CD8-positive, alpha-beta memory T cell (primary cell): ENCODE measurements around the gene ZNF358. TPM values are rescaled to one million over a fixed set of nuclear protein-coding genes. Genes with fewer than 3 reads are reported as not detected.

Source experiments
- CTCF ChIA-PET: fragments of 350-600 bp; sonication (Branson Sonifier 250); formaldehyde crosslinking; loops from one replicate; lab custom pipeline; 2021; ENCODE audit warnings: antibody characterized with exemption; lab: Charles Lee
- POLR2A ChIA-PET: fragments of 350-600 bp; sonication (Branson Sonifier 250); formaldehyde crosslinking; loops from one replicate; lab custom pipeline; 2021; ENCODE audit warnings: antibody characterized with exemption; lab: Charles Lee
- DNase-seq, 5 donors: peaks; one replicate each; pipeline versions ENCODE4 v3.0.0 to v3.0.0-alpha.2; 2020 to 2022; ENCODE audit warnings: mixed read lengths in 1 of 5
- H3K27ac ChIP-seq: one replicate; pipeline ENCODE4 v1.7.0; 2013; ENCODE audit warnings: low read depth, mild to moderate bottlenecking, low read length, moderate library complexity
- H3K27me3 ChIP-seq: 2 replicates; pipeline ENCODE4 v1.7.0; 2013; ENCODE audit warnings: low read length, mild to moderate bottlenecking; ENCODE audit not compliant: insufficient read depth, poor library complexity, severe bottlenecking
- H3K36me3 ChIP-seq: 2 replicates; pipeline ENCODE4 v1.7.0; 2013; ENCODE audit warnings: mild to moderate bottlenecking, low read length, moderate library complexity; ENCODE audit not compliant: insufficient read depth
- H3K4me1 ChIP-seq: 2 replicates; pipeline ENCODE4 v1.7.0; 2013; ENCODE audit warnings: mild to moderate bottlenecking, low read length, moderate library complexity; ENCODE audit not compliant: insufficient read depth
- H3K4me3 ChIP-seq: 2 replicates; pipeline ENCODE4 v1.7.0; 2013; ENCODE audit warnings: mild to moderate bottlenecking, low read length
- H3K9me3 ChIP-seq: 2 replicates; pipeline ENCODE4 v1.7.0; 2013; ENCODE audit warnings: mild to moderate bottlenecking, low read length
- H3K27ac Mint-ChIP-seq, 8 donors: one replicate each; pipeline ENCODE4 v1.8.0; 2020 to 2021; ENCODE audit warnings: mixed read lengths in 8 of 8, mild to moderate bottlenecking in 6 of 8, inconsistent platforms in 3 of 8, moderate library complexity in 3 of 8
- H3K27me3 Mint-ChIP-seq, 2 donors: one replicate each; pipeline ENCODE4 v1.8.0; 2020 to 2021; ENCODE audit warnings: mixed read lengths in 2 of 2, mild to moderate bottlenecking in 1 of 2, moderate library complexity in 1 of 2
- H3K36me3 Mint-ChIP-seq, 3 donors: one replicate each; pipeline ENCODE4 v1.8.0; 2020 to 2021; ENCODE audit warnings: mixed read lengths in 3 of 3, inconsistent platforms in 1 of 3, mild to moderate bottlenecking in 1 of 3
- H3K4me1 Mint-ChIP-seq, 3 donors: one replicate each; pipeline ENCODE4 v1.8.0; 2020 to 2021; ENCODE audit warnings: mixed read lengths in 3 of 3, inconsistent platforms in 1 of 3, mild to moderate bottlenecking in 1 of 3
- H3K4me3 Mint-ChIP-seq, 7 donors: one replicate each; pipeline ENCODE4 v1.8.0; 2020 to 2021; ENCODE audit warnings: mixed read lengths in 7 of 7, mild to moderate bottlenecking in 6 of 7, moderate library complexity in 4 of 7, inconsistent platforms in 2 of 7
- H3K9me3 Mint-ChIP-seq, 5 donors: one replicate each; pipeline ENCODE4 v1.8.0; 2020 to 2022; ENCODE audit warnings: mixed read lengths in 5 of 5, mild to moderate bottlenecking in 3 of 5, moderate library complexity in 2 of 5, inconsistent platforms in 1 of 5
- polyA plus RNA-seq: library from polyadenylated mRNA; unstranded; fragments of 300-500 nt; fragmentation: Illumina TruSeq; gene quantifications from one replicate; pipeline ENCODE4 v1.2.3, GENCODE V29; 2021
- total RNA-seq, 2 experiments: library from RNA; stranded (reverse); gene quantifications; one replicate each; pipeline ENCODE4 v1.2.3, GENCODE V29; 2021

Gene ZNF358
- total and polyA plus RNA-seq, 3 experiments from 2014 or later, result 2.5 to 8.9 (median 7.6) TPM

- H3K4me3 Mint-ChIP-seq, result peak overlapping the region in 3 of 7 donors; percentile 28 to 64 (median 44)
- POLR2A ChIA-PET, result interaction anchor here (0.5 kb wide), 1 partner anchor 18 kb away, joined by 9 read pairs; no protein-coding TSS in a partner anchor
- Histone ChIP-seq H3K9me3 (no peaks in the 10 kb centered on the region), H3K27me3 (no peaks in the 10 kb centered on the region), H3K4me3 (no peak overlapping the region), H3K36me3 (no peaks in the 10 kb centered on the region), H3K27ac (no peak overlapping the region), H3K4me1 (peaks cover 17% of the 10 kb centered on the region)
- peaks cover 12 to 17% (median 14%) of the 10 kb centered on the region in 3 donors for H3K4me1 Mint-ChIP-seq
- no peak for DNase-seq
- no peaks in the 10 kb centered on the region for H3K9me3 Mint-ChIP-seq
- peaks cover 0 to 27% (median 0%) of the 10 kb centered on the region in 3 donors for H3K36me3 Mint-ChIP-seq
- H3K27ac Mint-ChIP-seq, result peak overlapping the region in 1 of 8 donors; percentile 88
- CTCF ChIA-PET, result interaction anchor here (4.5 kb wide), 1 partner anchor 9 kb away, joined by 35 read pairs; the partner anchor contains the start of gene PNPLA6
- H3K27me3 Mint-ChIP-seq, result peaks cover 0 to 2% of the 10 kb centered on the region in 2 donors
Observed at GRCh38 chr19:7524523-7524922, 8.6 kb downstream of the ZNF358 start.

- peaks cover 12 to 17% (median 14%) of the 10 kb centered on the region in 3 donors for H3K4me1 Mint-ChIP-seq
- H3K4me3 Mint-ChIP-seq, result no peak overlapping the region
- Histone ChIP-seq H3K4me1 (peaks cover 17% of the 10 kb centered on the region), H3K27me3 (no peaks in the 10 kb centered on the region), H3K9me3 (no peaks in the 10 kb centered on the region), H3K27ac (no peak overlapping the region), H3K36me3 (no peaks in the 10 kb centered on the region), H3K4me3 (no peak overlapping the region)
- peaks cover 0 to 2% of the 10 kb centered on the region in 2 donors for H3K27me3 Mint-ChIP-seq
- no peak for DNase-seq
- no peaks in the 10 kb centered on the region for H3K9me3 Mint-ChIP-seq
- peak overlapping the region in 1 of 8 donors; percentile 88 for H3K27ac Mint-ChIP-seq
- ChIA-PET POLR2A (interaction anchor here (0.5 kb wide), 2 partner anchors 19 to 387 kb away, joined by 4 to 9 read pairs; no protein-coding TSS in a partner anchor), CTCF (no interaction called here)
- H3K36me3 Mint-ChIP-seq, result peaks cover 0 to 30% (median 0%) of the 10 kb centered on the region in 3 donors
Observed at GRCh38 chr19:7524992-7525739, 9.3 kb downstream of the ZNF358 start.

DNA sequence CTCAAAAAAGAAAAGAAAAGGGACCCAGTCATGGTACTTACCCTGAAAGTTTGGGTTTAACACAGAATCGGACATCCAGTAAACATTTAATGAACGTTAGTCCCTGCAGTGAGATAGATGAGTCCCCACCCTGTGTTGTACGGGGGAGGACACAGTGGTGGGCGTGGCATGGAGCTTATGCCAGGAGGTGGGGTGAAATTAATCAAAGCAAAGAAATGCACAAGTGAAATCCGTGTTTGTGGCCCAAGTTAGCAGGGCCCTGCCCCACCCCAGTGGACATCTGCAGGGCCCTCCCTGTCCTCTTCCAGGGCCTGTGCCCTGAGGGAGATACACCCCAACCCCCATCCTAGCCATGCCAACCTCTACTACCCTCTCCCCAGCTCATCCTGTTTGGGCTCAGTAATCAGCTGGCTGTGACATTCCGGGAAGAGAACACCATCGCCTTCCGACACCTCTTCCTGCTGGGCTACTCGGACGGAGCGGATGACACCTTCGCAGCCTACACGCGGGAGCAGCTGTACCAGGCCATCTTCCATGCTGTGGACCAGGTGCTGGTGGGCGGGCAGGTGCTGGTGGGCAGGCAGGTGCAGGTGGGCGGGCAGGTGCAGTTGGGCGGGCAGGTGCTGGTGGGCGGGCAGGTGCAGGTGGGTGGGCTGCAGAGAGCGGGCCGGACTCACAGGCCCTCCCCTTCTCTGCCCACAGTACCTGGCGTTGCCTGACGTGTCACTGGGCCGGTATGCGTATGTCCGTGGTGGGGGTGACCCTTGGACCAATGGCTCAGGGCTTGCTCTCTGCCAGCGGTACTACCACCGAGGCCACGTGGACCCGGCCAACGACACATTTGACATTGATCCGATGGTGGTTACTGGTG lies 10.4 kb downstream of the ZNF358 start:
- Mint-ChIP-seq H3K27ac (no peak overlapping the region), H3K36me3 (peaks cover 0 to 33% (median 1%) of the 10 kb centered on the region in 3 donors), H3K4me3 (peak overlapping the region in 2 of 7 donors; percentile 36 to 51), H3K4me1 (peaks cover 12 to 17% (median 14%) of the 10 kb centered on the region in 3 donors), H3K27me3 (peaks cover 0 to 2% of the 10 kb centered on the region in 2 donors), H3K9me3 (no peaks in the 10 kb centered on the region)
- peaks cover 17% of the 10 kb centered on the region for H3K4me1 ChIP-seq
- CTCF ChIA-PET, result no interaction called here
- H3K27ac ChIP-seq, result no peak overlapping the region
- H3K27me3 ChIP-seq, result no peaks in the 10 kb centered on the region
- H3K36me3 ChIP-seq, result no peaks in the 10 kb centered on the region
- no peak for DNase-seq
- H3K4me3 ChIP-seq, result no peak overlapping the region
- POLR2A ChIA-PET, result interaction anchor here (0.5 kb wide), 1 partner anchor 388 kb away, joined by 4 read pairs; no protein-coding TSS in a partner anchor
- no peaks in the 10 kb centered on the region for H3K9me3 ChIP-seq

- Mint-ChIP-seq H3K27me3 (no peaks in the 10 kb centered on the region), H3K36me3 (peaks cover 0 to 33% (median 2%) of the 10 kb centered on the region in 3 donors), H3K4me1 (peaks cover 4 to 10% (median 6%) of the 10 kb centered on the region in 3 donors), H3K9me3 (no peaks in the 10 kb centered on the region), H3K27ac (no peak overlapping the region), H3K4me3 (no peak overlapping the region)
- CTCF ChIA-PET, result no interaction called here
- Histone ChIP-seq H3K27ac (no peak overlapping the region), H3K4me3 (no peak overlapping the region), H3K9me3 (no peaks in the 10 kb centered on the region), H3K4me1 (peaks cover 11% of the 10 kb centered on the region), H3K36me3 (no peaks in the 10 kb centered on the region), H3K27me3 (no peaks in the 10 kb centered on the region)
- POLR2A ChIA-PET, result no interaction called here
- no peak for DNase-seq
Observed at GRCh38 chr19:7527516-7528191, 11.8 kb downstream of the ZNF358 start.

DNA sequence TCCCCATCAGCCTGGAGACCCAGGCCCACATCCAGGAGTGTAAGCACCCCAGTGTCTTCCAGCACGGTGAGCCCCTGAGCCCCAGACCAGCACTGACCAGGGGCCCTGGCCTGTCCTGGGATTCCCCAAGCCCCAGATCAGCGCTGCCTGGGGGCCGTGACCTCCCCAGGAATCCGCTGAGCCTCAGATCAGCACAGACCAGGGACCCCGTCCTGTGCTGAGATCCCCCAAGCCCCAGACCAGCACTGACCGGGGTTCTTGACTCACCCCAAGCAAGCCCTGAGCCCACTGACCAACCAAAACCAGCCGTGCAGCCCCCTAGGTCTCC lies 12.3 kb downstream of the ZNF358 start:
- Mint-ChIP-seq H3K27me3 (no peaks in the 10 kb centered on the region), H3K4me1 (peaks cover 4 to 10% (median 5%) of the 10 kb centered on the region in 3 donors), H3K36me3 (peaks cover 0 to 33% (median 2%) of the 10 kb centered on the region in 3 donors), H3K4me3 (no peak overlapping the region), H3K27ac (no peak overlapping the region), H3K9me3 (no peaks in the 10 kb centered on the region)
- Histone ChIP-seq H3K9me3 (no peaks in the 10 kb centered on the region), H3K36me3 (no peaks in the 10 kb centered on the region), H3K4me3 (no peak overlapping the region), H3K27ac (no peak overlapping the region), H3K4me1 (peaks cover 6% of the 10 kb centered on the region), H3K27me3 (no peaks in the 10 kb centered on the region)
- DNase-seq, result no peak
- POLR2A ChIA-PET, result no interaction called here
- CTCF ChIA-PET, result no interaction called here

- Histone ChIP-seq H3K4me3 (no peak overlapping the region), H3K9me3 (no peaks in the 10 kb centered on the region), H3K27me3 (no peaks in the 10 kb centered on the region), H3K36me3 (no peaks in the 10 kb centered on the region), H3K27ac (no peak overlapping the region), H3K4me1 (peaks cover 6% of the 10 kb centered on the region)
- no peaks in the 10 kb centered on the region for H3K9me3 Mint-ChIP-seq
- H3K36me3 Mint-ChIP-seq, result peaks cover 0 to 33% (median 2%) of the 10 kb centered on the region in 3 donors
- no peaks in the 10 kb centered on the region for H3K27me3 Mint-ChIP-seq
- CTCF ChIA-PET, result no interaction called here
- POLR2A ChIA-PET, result no interaction called here
- peaks cover 0 to 7% (median 1%) of the 10 kb centered on the region in 3 donors for H3K4me1 Mint-ChIP-seq
- H3K4me3 Mint-ChIP-seq, result peak overlapping the region in 1 of 7 donors; percentile 56
- H3K27ac Mint-ChIP-seq, result no peak overlapping the region
- no peak for DNase-seq
Observed at GRCh38 chr19:7528522-7529245, 12.8 kb downstream of the ZNF358 start.

GRCh38 chr19:7529246-7529600 lies 13.3 kb downstream of the ZNF358 start:
- ChIA-PET CTCF (no interaction called here), POLR2A (no interaction called here)
- no peaks in the 10 kb centered on the region for H3K27me3 Mint-ChIP-seq
- H3K9me3 Mint-ChIP-seq, result no peaks in the 10 kb centered on the region
- H3K27me3 ChIP-seq, result no peaks in the 10 kb centered on the region
- no peak overlapping the region for H3K27ac Mint-ChIP-seq
- peaks cover 0 to 10% (median 5%) of the 10 kb centered on the region in 3 donors for H3K4me1 Mint-ChIP-seq
- no peak overlapping the region for H3K27ac ChIP-seq
- H3K36me3 ChIP-seq, result no peaks in the 10 kb centered on the region
- no peak for DNase-seq
- H3K4me1 ChIP-seq, result peaks cover 6% of the 10 kb centered on the region
- H3K4me3 ChIP-seq, result no peak overlapping the region
- H3K36me3 Mint-ChIP-seq, result peaks cover 0 to 34% (median 2%) of the 10 kb centered on the region in 3 donors
- H3K9me3 ChIP-seq, result no peaks in the 10 kb centered on the region
- peak overlapping the region in 1 of 7 donors; percentile 56 for H3K4me3 Mint-ChIP-seq
